A673 (cell line): Measurements from ENCODE around the gene HS6ST3.

ENCODE experiments used
- CTCF ChIP-seq: fragments of 300-800, 200-600 bp; sonication (generic); conservative IDR thresholded peaks from 2 replicates; pipeline ENCODE4 v1.5.1; 2017; ENCODE audit warnings: low read depth, mild to moderate bottlenecking, antibody characterized with exemption, low read length, moderate library complexity, mixed read lengths
- EZH2 ChIP-seq: fragments of 200-600 bp; sonication (generic); IDR thresholded peaks from 2 replicates; pipeline ENCODE4 v1.6.1; 2017; ENCODE audit warnings: borderline replicate concordance, low read depth, mild to moderate bottlenecking, mixed read lengths, antibody characterized with exemption, low read length; ENCODE audit not compliant: poor library complexity, severe bottlenecking

- TF ChIP-seq CTCF: no peak
- TF ChIP-seq EZH2: no peak
These were observed 693.1 kb downstream of the HS6ST3 start for GRCh38 chr13:96783057-96783456.
